HG03558 (cell line): ENCODE data around the gene CD4.

Experiments used
- ATAC-seq: cut with Tn5 transposase; IDR thresholded peaks from one replicate; pipeline ENCODE4 v1.9.1; 2021; ENCODE audit warnings: moderate number of reproducible peaks; ENCODE audit not compliant: unreplicated experiment; ENCODE audit errors: extremely low read depth

CD4 gene

GRCh38 chr12:6775185-6776174 is 13.8 kb upstream of the CD4 start:
- ATAC-seq, result no peak

- no peak for ATAC-seq
Measured at GRCh38 chr12:6777386-6777785, 11.9 kb upstream of the CD4 start.

GRCh38 chr12:6778217-6778573 is 11.1 kb upstream of the CD4 start:
- ATAC-seq, result no peak

GRCh38 chr12:6778574-6779550 is 10.5 kb upstream of the CD4 start:
- ATAC-seq, result peak; percentile 62

- ATAC-seq, result no peak
Measured at GRCh38 chr12:6779708-6780432, 9.5 kb upstream of the CD4 start.

- ATAC-seq, result no peak
Measured at GRCh38 chr12:6780573-6780972, 8.8 kb upstream of the CD4 start.

- no peak for ATAC-seq
Measured at GRCh38 chr12:6782119-6782518, 7.2 kb upstream of the CD4 start.

- no peak for ATAC-seq
Measured at GRCh38 chr12:6782850-6783566, 6.3 kb upstream of the CD4 start.

GRCh38 chr12:6783828-6784227 is 5.5 kb upstream of the CD4 start:
- no peak for ATAC-seq

- no peak for ATAC-seq
Measured at GRCh38 chr12:6784296-6784695, 5.0 kb upstream of the CD4 start.

GRCh38 chr12:6784761-6785160 is 4.6 kb upstream of the CD4 start:
- no peak for ATAC-seq

- ATAC-seq, result no peak
Measured at GRCh38 chr12:6786416-6787094, 2.8 kb upstream of the CD4 start.

- ATAC-seq, result no peak
Measured at GRCh38 chr12:6787309-6787708, 2.0 kb upstream of the CD4 start.

- ATAC-seq, result no peak
Measured at GRCh38 chr12:6790496-6791150, 1.3 kb downstream of the CD4 start.

GRCh38 chr12:6791931-6792520 is 2.7 kb downstream of the CD4 start:
- no peak for ATAC-seq

GRCh38 chr12:6792522-6793201 is 3.3 kb downstream of the CD4 start:
- no peak for ATAC-seq

- ATAC-seq, result no peak
Measured at GRCh38 chr12:6795088-6795487, 5.8 kb downstream of the CD4 start.

GRCh38 chr12:6796576-6796975 is 7.2 kb downstream of the CD4 start:
- no peak for ATAC-seq
